IMR-90 (cell line): Measurements from ENCODE around the gene C10orf71.

Source experiments
- CTCF ChIP-seq: conservative IDR thresholded peaks from 2 replicates; pipeline ENCODE4 v1.5.1; 2012; ENCODE audit warnings: mild to moderate bottlenecking, low read depth, low read length, improper control_type of control experiment
- MXI1 ChIP-seq: IDR thresholded peaks from 2 replicates; pipeline ENCODE4 v1.6.1; 2012; ENCODE audit warnings: low read depth, mild to moderate bottlenecking, low read length, moderate library complexity, borderline replicate concordance
- POLR2A ChIP-seq: IDR thresholded peaks from 2 replicates; pipeline ENCODE4 v1.6.1; 2012; ENCODE audit warnings: mild to moderate bottlenecking, low read depth, low read length

- TF ChIP-seq POLR2A (no peak), CTCF (no peak), MXI1 (no peak)
These were observed 52.7 kb downstream of the C10orf71 start for GRCh38 chr10:49351669-49352068.
